T-helper 1 cell treated with Interleukin-12 subunit alpha and Interleukin-12 subunit beta and Interleukin-4 antibody, amounts not matched to agents 30 ng/mL and 1 ng/mL, for 36 hours (primary cell): ENCODE data around the gene LTBP2. TPM values are rescaled to one million over a fixed set of nuclear protein-coding genes. Genes with fewer than 3 reads are reported as not detected.
"Not testable (repeated sequence)": the region's sequence is repeated elsewhere in the genome, so short reads cannot be mapped to it uniquely, and the experiment has no call there.

ENCODE experiments used
- intact Hi-C: fragments of 100-400 bp; cut with micrococcal nuclease; formaldehyde crosslinking; loops from one replicate; pipeline ENCODE4 v1.15.1; 2024
- total RNA-seq: library from RNA; stranded (reverse); gene quantifications from 2 replicates; pipeline ENCODE4 v1.2.3, GENCODE V29; 2022

The LTBP2 gene
- total RNA-seq, 1 donor from 2014 or later, result 0.83 TPM

DNA sequence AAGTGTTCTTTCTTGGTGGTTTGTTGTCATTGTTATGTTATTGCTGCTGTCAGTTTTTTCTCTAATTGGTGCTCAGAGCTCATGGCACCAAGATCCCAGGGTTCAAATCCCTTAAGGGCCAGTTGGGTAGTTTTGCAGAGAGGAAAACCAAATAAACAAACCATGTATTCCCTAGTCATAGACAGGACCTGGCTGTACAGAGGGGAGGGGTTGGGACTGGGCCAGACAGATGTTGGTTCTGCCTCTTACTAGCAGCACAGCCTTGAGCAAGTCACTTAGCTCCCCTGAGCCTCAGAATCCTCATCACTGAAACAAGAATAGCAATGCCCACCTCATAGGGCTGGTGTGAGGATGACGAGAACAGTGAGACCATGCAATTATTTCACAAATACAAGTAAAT is 53.4 kb downstream of the LTBP2 start:
- intact Hi-C loops, result no loop called here

DNA sequence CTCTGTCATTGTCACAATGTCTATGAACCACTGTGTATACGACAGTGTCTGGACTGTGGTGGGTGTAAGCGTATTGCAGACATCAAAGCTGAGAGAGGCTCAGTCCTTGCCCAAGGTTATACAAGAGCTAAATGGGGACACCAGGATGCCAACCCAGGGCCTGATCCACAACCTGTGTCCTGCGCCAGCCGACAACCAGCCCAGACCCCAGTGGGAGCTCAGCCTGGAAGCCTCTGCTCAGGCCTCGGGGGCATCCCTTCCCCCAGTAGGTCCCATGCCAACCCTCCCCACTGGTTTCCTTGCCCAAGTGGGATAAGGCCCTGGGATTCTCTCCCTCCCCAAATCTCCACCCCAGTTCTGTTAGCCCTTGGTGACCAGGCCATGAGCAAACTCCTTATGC is 54.3 kb downstream of the LTBP2 start:
- intact Hi-C loops, result no loop called here

DNA sequence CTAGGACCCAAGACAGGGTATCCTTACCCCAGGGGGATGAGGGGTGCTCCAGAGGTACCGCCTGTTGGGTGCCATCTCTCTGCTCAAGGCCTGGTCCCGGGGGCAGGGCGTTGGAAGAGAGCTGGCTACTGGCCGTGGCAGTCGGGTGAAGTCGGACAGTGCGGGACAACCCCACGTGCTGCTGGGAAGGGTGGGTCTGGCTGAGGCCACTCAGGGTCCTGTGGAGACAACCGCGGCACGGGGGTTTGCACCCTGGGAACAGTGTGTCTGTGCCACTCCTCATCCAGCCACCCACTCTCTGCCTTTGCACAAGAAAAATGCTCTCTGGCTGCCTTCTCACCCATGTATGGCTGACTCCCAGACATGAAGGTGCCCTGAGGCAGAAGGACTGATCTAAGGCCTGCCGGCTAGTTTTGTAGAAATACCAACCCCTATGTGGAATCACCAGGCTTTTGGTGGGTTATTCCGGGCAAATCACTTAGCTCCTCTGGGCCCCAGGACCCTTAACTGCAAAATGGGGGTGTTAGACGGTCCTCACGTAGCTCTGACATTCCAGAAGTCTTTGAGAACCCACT is 56.5 kb downstream of the LTBP2 start:
- intact Hi-C loops, result no loop called here

GRCh38 chr14:74554742-74555362 is 57.2 kb downstream of the LTBP2 start:
- intact Hi-C loops, result no loop called here

- intact Hi-C loops, result no loop called here
Observed at GRCh38 chr14:74552623-74553022, 59.4 kb downstream of the LTBP2 start.

GRCh38 chr14:74551431-74552371 is 60.3 kb downstream of the LTBP2 start:
- intact Hi-C loops, result no loop called here

DNA sequence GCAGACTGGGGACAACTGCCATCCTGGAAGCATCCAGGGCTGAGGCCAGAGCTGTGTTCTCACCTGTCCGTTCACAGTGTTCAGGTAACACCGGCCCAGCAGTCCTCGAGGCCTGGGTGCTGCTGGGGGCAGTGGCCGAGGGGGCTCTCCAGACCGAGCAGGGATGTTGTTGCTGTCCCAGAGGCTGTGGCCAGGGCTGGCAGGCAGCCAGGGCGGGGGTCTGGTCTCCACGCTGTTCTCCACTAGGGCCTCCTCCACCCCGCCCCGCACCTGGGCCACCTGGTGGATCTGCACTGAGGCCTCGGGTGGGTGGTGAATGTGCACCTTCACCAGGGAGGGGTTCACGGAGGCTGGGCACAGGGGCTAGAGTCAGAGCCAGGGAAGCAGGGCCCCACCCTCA is 61.0 kb downstream of the LTBP2 start:
- intact Hi-C loops, result no loop called here

- intact Hi-C loops, result no loop called here
Observed at GRCh38 chr14:74550071-74550470, 62.0 kb downstream of the LTBP2 start.

DNA sequence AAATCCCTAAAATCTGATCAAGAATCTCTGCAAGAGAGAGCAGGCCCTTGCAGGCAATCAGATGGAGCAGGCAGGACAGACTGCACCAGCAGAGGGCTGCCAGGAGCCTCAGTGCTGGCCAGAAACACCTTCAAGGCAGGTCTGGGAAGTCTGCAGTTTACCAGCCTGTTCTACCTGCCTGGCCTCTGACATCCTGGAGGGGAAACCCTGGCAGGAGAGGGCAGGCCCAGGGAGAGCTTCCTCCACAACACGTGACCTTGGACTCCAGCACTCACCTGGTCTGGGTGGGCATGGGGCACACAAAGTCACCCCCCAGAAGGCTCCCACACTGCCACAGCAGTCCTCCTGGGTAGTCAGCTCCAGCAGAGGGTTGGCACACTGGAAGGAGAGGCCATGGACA is 62.4 kb downstream of the LTBP2 start:
- intact Hi-C loops, result no loop called here

DNA sequence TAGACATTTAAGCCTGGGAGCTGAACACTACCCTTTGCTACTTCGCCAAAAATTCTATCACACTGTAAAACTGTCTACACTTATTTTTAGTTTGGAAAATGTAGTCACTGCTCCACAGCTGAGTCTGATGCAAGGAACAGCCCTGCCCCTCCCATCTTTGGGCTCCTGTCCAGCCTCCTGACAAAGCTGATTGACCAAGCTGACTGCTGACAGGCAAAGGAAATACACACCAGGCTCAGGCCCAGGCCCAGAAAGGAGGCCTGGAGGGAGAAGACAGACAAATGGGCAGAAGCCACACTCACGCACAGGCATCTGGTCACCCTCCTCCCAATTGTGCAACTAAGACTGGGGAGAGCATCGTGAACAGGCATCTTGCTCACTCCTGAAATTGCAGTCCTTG is 63.2 kb downstream of the LTBP2 start:
- intact Hi-C loops, result no loop called here

GRCh38 chr14:74547331-74547927 is 64.6 kb downstream of the LTBP2 start:
- intact Hi-C loops, result no loop called here

DNA sequence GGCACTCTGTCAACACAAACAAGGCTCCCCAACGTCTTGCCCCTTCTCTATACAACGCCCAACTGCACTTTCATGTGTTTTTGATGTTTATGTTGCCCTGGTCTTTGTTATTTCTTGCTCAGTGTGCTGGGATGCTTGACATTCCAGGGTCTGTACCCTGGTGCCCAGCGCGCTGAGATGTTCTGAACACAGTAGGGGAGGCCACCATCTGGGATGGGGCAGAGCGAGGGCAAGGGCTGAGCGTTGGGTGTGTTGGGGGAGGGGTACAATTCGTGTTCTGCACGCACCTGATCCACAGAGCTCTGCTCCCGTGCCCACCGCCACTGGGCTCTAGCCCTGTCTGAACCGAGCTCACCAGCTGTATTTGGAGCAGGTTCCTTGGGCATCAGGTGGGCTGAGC is 65.6 kb downstream of the LTBP2 start:
- intact Hi-C loops, result no loop called here

DNA sequence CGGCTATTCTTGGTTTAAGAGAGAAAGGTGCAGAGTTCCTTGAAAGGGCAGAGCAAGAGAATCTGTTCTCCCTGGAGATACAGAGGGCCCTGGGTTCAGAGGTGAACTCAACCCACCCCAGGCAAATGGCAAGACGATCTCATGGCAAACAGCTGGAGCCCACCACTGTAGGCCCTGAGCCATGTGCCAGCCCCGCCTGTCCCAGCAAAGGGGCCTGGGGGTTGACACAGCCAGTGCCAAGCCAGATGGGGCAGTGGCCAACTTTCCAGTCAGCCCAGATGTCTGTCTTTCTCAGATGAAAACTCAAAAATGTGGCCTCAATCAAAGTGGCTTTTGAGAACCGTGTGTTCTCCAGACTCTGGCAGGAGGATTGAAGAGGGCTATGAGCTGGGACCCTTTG is 66.7 kb downstream of the LTBP2 start:
- intact Hi-C loops, result no loop called here

DNA sequence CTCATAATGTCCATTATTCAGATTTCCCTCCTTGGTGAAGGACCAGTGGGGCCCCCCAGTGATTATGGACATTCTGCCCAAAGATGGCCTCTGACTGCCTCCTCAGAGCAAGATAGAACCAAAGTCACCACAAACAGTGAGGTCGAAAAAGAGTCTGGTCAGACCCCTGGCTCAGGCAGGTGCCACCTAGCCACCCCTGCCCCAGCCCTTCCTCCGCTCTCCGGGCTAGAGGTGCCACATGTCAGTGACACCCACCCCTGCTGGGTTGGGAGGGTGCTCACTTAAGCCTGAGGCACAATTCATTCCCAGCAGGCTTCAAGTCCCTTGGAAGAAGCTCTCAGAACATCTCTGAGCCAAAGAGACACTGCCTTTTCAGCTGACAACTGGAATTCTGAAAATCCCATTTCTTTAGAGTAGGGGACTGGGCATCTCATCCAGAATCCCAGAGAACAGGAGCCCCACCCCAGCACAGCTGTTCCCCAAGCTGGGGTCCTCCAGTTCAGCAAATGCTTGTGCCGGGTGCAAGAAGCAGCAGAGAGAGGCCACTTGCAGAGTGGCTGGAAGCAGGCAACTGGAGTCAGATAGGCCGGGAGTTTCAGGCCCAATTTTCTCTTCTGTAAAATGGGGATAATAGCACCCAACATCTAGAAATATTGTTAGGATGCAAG is 68.1 kb downstream of the LTBP2 start:
- intact Hi-C loops, result no loop called here

DNA sequence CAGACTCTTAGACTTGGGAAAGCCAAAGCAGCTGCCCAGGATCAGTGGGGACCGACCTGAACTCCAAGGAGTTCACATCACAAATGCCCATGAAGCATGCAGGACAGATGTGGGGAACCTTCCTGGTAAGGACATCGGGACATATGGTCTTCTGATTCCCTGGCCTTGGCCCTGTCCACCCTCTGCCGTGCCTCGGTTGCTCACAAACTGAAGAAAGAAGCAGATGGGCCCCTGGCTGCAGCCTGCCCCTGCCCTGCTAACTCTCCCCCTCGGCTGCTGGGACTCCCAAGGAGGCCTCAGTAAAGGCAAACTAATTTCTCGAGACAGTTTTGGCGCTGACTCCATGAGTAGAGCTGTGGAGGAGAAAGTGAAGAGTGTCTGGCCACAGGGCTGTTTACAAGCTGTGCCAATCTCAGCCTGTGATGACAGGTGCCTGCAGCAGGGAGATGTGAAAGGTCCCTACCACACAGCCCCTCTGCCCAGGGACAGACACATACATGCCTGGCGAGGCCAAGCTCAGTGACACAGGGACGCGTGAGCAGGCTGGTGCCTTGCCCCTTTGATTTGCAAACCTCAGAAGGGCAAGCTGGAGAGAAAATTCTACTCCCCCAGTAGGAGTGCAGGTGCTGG is 69.9 kb downstream of the LTBP2 start:
- intact Hi-C loops, result no loop called here

DNA sequence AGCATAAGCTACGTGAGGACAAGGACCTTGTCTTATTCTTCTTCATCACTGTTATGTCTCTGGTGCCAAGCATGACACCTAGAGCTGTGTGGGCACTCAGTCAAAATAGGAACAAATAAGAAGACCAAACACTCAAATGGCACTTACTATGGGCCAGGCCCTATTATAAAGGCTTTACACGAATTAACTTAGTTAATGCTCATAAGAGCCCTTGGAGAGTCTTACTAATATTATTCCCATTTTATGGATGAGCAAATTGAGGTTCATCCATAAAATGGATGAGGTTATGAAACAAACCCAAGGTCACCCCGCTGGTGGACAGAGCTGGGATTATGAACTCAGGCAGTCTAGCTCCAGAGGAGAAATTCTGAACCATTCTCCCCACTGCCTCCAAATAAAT is 70.8 kb downstream of the LTBP2 start:
- intact Hi-C loops, result no loop called here

DNA sequence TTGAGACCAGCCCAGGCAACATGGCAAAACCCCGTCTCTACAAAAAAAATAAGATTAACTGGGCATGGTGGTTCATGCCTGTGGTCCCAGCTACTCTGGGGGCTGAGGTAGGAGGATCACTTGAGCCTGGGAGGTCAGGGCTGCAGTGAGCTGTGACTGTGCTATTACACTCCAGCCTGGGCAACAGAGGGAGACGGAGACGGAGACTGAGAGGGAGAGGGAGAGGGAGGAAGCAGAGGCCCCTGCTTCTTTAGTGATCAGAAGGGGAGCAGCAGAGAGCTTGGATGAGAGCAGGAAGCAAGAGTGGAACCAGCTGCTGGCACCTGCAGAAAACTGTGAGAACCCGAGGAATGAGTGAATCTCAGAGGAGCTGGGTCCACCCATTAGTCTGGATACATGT is 72.5 kb downstream of the LTBP2 start:
- intact Hi-C loops, result no loop called here

DNA sequence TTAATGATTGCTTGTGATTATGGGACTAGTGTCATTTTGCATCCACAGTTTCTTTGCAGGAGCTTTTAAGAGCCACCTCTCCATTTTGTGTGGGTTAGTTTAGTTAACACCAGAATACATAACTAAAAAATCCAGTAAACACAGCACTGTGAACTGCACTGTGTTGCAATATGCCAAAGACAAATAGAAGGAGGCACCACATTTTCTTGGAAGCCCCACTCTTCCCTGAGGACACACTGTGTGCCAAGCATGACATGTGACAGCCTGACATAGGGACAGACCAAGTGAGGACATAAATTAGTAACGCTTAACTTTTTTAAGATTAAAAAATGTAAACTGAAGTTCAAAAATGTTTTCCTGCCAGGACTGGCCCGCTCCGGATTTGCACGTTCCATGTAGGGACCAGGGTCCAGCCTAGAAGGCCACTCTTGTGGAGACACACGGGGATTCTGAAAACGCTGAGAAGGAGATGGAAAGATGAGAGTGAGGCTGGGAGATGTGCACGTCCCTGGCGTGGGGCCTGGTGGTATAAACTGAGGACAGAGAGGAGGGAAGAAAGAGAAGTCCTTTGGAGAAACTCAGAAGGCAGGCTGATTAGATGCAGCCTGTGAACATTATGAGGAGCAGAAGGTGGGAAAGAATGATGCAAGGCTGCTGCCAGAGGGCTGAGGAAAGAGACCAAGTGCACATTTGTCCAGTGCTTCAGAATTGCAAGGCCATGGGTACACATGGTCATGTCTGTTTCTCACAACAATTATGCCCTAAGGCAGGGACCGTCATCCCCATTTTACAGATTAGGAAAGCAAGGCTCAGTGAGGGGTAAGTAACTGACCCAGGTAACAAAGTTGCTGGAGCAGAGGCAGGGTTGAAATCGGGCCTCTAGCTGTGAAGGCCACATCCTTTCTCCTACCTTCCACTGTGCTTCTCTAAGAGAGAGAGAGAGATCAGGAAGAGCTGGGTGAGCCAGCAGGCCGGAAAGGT is 73.3 kb downstream of the LTBP2 start:
- intact Hi-C loops, result no loop called here

- intact Hi-C loops, result not testable (repeated sequence)
Observed at GRCh38 chr14:74536336-74536735, 75.7 kb downstream of the LTBP2 start.
